Measurements from ENCODE around the gene NOL4L. TPM values are rescaled to one million over a fixed set of nuclear protein-coding genes. Genes with fewer than 3 reads are reported as not detected.
"Not testable (repeated sequence)": the region's sequence is repeated elsewhere in the genome, so short reads cannot be mapped to it uniquely, and the experiment has no call there.

The NOL4L gene
- polyA plus RNA-seq, 3 donors = 1.1 to 30.9 (median 2.8) TPM

DNA sequence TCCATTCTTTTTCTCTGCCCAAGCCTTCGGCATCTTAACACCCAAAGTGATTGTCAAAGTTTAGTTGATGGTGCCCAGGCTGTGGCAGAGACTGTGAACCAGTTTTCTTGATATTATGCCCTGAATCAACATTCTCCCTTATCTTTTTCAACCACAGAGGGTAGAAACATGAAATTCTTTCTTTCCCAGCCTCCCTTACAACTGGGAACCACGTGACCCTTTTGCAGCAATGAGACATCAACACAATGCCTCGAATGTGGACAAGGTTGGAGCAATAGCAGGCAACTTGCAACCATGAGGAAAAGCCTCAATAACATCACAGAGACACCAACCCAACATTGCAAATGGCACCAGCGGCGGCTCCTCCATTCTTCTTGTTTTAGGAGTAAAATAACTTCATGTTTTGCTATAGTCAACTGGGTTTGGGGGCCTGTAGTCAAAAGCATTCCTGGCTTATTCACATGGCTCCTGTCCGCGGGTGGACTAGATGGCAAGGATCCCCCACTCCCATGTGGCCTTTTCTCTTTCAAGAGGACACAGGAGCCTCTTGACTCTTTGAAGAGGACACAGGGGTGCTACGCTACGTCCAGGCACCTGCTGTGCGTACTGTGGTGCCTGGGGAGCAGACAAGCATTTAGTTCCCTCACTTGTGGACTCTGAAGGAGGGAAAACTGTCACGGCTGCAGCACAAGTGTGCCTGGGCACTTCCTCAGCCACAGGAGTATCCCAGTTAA lies 90.5 kb downstream of the NOL4L start:
- Histone ChIP-seq H3K4me1 (ENCODE audit: control insufficient read depth in 1 of 2, insufficient read depth in 2 of 2, low read length in 2 of 2) (peaks cover 15 to 23% of the 10 kb centered on the region in 2 donors), H3K27me3 (ENCODE audit: control insufficient read depth in 2 of 2, insufficient read depth in 2 of 2, low read length in 2 of 2) (no peaks in the 10 kb centered on the region), H3K9me3 (replicated peaks in 1 of 2; ENCODE audit: control insufficient read depth in 1 of 2, insufficient read depth in 1 of 2, low read length in 2 of 2) (no peaks in the 10 kb centered on the region), H3K4me3 (replicated peaks in 1 of 3; ENCODE audit: low read depth in 2 of 3, low read length in 3 of 3) (no peak overlapping the region), H3K79me2 (ENCODE audit: insufficient read depth, low read length) (no peaks in the 10 kb centered on the region), H3K9ac (ENCODE audit: insufficient read depth, low read length, poor library complexity, severe bottlenecking) (no peak overlapping the region), H3K4me2 (replicated peaks; ENCODE audit: extremely low read depth, low read length, poor library complexity, severe bottlenecking) (no peak overlapping the region), H2AFZ (ENCODE audit: insufficient read depth, low read depth, low read length, poor library complexity, severe bottlenecking) (no peak overlapping the region), H3K36me3 (replicated peaks in 1 of 2; ENCODE audit: control insufficient read depth in 1 of 2, insufficient read depth in 2 of 2, low read length in 2 of 2) (no peaks in the 10 kb centered on the region), H3K27ac (ENCODE audit: low read depth in 1 of 2, low read length in 2 of 2) (no peak overlapping the region), H4K20me1 (ENCODE audit: insufficient read depth, low read length) (peaks cover 8% of the 10 kb centered on the region)
- Mint-ChIP-seq H3K27me3 (ENCODE audit: low read depth in 3 of 3) (no peaks in the 10 kb centered on the region), H3K4me3 (no peak overlapping the region), H3K9me3 (no peaks in the 10 kb centered on the region), H3K36me3 (peaks cover 3 to 5% of the 10 kb centered on the region in 2 donors), H3K4me1 (peaks cover 33% of the 10 kb centered on the region), H3K27ac (peak overlapping the region in 2 of 7 donors; percentile 13 to 53)
- intact Hi-C loops (cut with micrococcal nuclease) = no loop called here
- TF ChIP-seq CTCF (IDR thresholded peaks at IDR 0.05) = no peak
- WGBS (ENCODE audit: insufficient coverage) = 92% methylated on average over 5 of the region's 11 CpGs
- no peak for DNase-seq

- Histone ChIP-seq H3K9me3 (replicated peaks in 1 of 2; ENCODE audit: control insufficient read depth in 1 of 2, insufficient read depth in 1 of 2, low read length in 2 of 2) (no peaks in the 10 kb centered on the region), H3K4me2 (replicated peaks; ENCODE audit: extremely low read depth, low read length, poor library complexity, severe bottlenecking) (no peak overlapping the region), H3K36me3 (replicated peaks in 1 of 2; ENCODE audit: control insufficient read depth in 1 of 2, insufficient read depth in 2 of 2, low read length in 2 of 2) (no peaks in the 10 kb centered on the region), H4K20me1 (ENCODE audit: insufficient read depth, low read length) (peaks cover 8% of the 10 kb centered on the region), H2AFZ (ENCODE audit: insufficient read depth, low read depth, low read length, poor library complexity, severe bottlenecking) (no peak overlapping the region), H3K9ac (ENCODE audit: insufficient read depth, low read length, poor library complexity, severe bottlenecking) (no peak overlapping the region), H3K27me3 (ENCODE audit: control insufficient read depth in 2 of 2, insufficient read depth in 2 of 2, low read length in 2 of 2) (no peaks in the 10 kb centered on the region), H3K79me2 (ENCODE audit: insufficient read depth, low read length) (no peaks in the 10 kb centered on the region), H3K27ac (ENCODE audit: low read depth in 1 of 2, low read length in 2 of 2) (no peak overlapping the region), H3K4me3 (replicated peaks in 1 of 3; ENCODE audit: low read depth in 2 of 3, low read length in 3 of 3) (no peak overlapping the region), H3K4me1 (ENCODE audit: control insufficient read depth in 1 of 2, insufficient read depth in 2 of 2, low read length in 2 of 2) (peaks cover 14 to 22% of the 10 kb centered on the region in 2 donors)
- intact Hi-C loops (cut with micrococcal nuclease) = no loop called here
- TF ChIP-seq CTCF (IDR thresholded peaks at IDR 0.05) = no peak
- DNase-seq = no peak
- 93% methylated on average over 4 of the region's 10 CpGs for WGBS (ENCODE audit: insufficient coverage)
- H3K27ac Mint-ChIP-seq = no peak overlapping the region
- peaks cover 3 to 5% of the 10 kb centered on the region in 2 donors for H3K36me3 Mint-ChIP-seq
- no peak overlapping the region for H3K4me3 Mint-ChIP-seq
- peaks cover 0 to 2% (median 0%) of the 10 kb centered on the region in 3 donors for H3K27me3 Mint-ChIP-seq (ENCODE audit: low read depth in 3 of 3)
- peaks cover 0 to 2% (median 0%) of the 10 kb centered on the region in 7 donors for H3K9me3 Mint-ChIP-seq
- H3K4me1 Mint-ChIP-seq = peaks cover 28% of the 10 kb centered on the region
Measured at GRCh38 chr20:32493356-32493755, 91.8 kb downstream of the NOL4L start.

DNA sequence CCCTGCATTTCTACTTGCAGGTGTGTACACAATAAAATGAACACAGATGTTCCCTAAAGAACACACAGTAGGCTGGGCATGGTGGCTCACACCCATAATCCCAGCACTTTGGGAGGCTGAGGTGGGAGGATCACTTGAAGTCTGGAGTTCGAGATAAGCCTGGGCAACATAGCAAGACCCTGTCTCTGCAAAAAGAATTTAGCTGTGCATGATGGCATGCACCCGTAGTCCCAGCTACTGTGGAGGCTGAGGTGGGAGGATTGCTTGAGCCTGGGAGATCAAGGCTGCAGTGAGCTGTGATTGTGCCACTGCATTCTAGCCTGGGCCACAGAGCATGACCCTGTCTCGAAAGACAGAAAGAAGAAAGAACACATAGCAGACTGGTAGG lies 93.4 kb downstream of the NOL4L start:
- H3K9me3 Mint-ChIP-seq; intact Hi-C loops (cut with micrococcal nuclease); H3K9me3 ChIP-seq (replicated peaks in 1 of 2; ENCODE audit: control insufficient read depth in 1 of 2, insufficient read depth in 1 of 2, low read length in 2 of 2); H4K20me1 ChIP-seq (ENCODE audit: insufficient read depth, low read length); H3K4me1 ChIP-seq (ENCODE audit: control insufficient read depth in 1 of 2, insufficient read depth in 2 of 2, low read length in 2 of 2); H3K36me3 ChIP-seq (replicated peaks in 1 of 2; ENCODE audit: control insufficient read depth in 1 of 2, insufficient read depth in 2 of 2, low read length in 2 of 2); H3K4me3 Mint-ChIP-seq; H3K4me2 ChIP-seq (replicated peaks; ENCODE audit: extremely low read depth, low read length, poor library complexity, severe bottlenecking); H3K27me3 Mint-ChIP-seq (ENCODE audit: low read depth in 3 of 3); H3K36me3 Mint-ChIP-seq; H3K4me3 ChIP-seq (replicated peaks in 1 of 3; ENCODE audit: low read depth in 2 of 3, low read length in 3 of 3); H3K27ac ChIP-seq (ENCODE audit: low read depth in 1 of 2, low read length in 2 of 2); DNase-seq; H3K27me3 ChIP-seq (ENCODE audit: control insufficient read depth in 2 of 2, insufficient read depth in 2 of 2, low read length in 2 of 2); H3K9ac ChIP-seq (ENCODE audit: insufficient read depth, low read length, poor library complexity, severe bottlenecking); H3K79me2 ChIP-seq (ENCODE audit: insufficient read depth, low read length); H2AFZ ChIP-seq (ENCODE audit: insufficient read depth, low read depth, low read length, poor library complexity, severe bottlenecking): not testable (repeated sequence)
- Mint-ChIP-seq H3K27ac (peak overlapping the region in 1 of 7 donors; percentile 47), H3K4me1 (peaks cover 15% of the 10 kb centered on the region)
- WGBS (ENCODE audit: insufficient coverage) = 100% methylated on average over 3 of the region's 3 CpGs

Measured in CD14-positive monocyte (primary cell).